ENCODE measurements around the gene DUSP22. TPM values are rescaled to one million over a fixed set of nuclear protein-coding genes. Genes with fewer than 3 reads are reported as not detected.
"Not testable (repeated sequence)": the region's sequence is repeated elsewhere in the genome, so short reads cannot be mapped to it uniquely, and the experiment has no call there.

DUSP22 gene
- total and polyA plus RNA-seq, 4 donors: 23.0 to 65.8 (median 49.3) TPM

- DNase-seq; H3K36me3 ChIP-seq (ENCODE audit: control insufficient read depth in 1 of 2, insufficient read depth in 2 of 2, low read length in 1 of 2); intact Hi-C loops (cut with DNase I); H3K9me3 ChIP-seq (ENCODE audit: control insufficient read depth, low read length); H3K4me3 ChIP-seq (ENCODE audit: low read length in 2 of 2); H3K4me1 ChIP-seq (ENCODE audit: control insufficient read depth in 1 of 2, insufficient read depth in 2 of 2, low read length in 2 of 2); H3K27ac ChIP-seq (ENCODE audit: low read depth in 1 of 2, low read length in 2 of 2); H3K27me3 ChIP-seq (ENCODE audit: control insufficient read depth in 1 of 2, insufficient read depth in 2 of 2, low read length in 1 of 2); ATAC-seq (ENCODE audit: low FRiP score): not testable (repeated sequence)
- WGBS, 2 donors: 83 to 84% methylated on average over 13 of the region's 13 CpGs
Observed at GRCh38 chr6:377641-378020, 85.3 kb downstream of the DUSP22 start.

GRCh38 chr6:378090-378957 lies 86.0 kb downstream of the DUSP22 start:
- 83 to 84% methylated on average over 24 of the region's 24 CpGs for WGBS, 2 donors
- Histone ChIP-seq H3K4me3 (ENCODE audit: low read length in 2 of 2) (no peak overlapping the region), H3K4me1 (ENCODE audit: control insufficient read depth in 1 of 2, insufficient read depth in 2 of 2, low read length in 2 of 2) (no peaks in the 10 kb centered on the region), H3K9me3 (ENCODE audit: control insufficient read depth, low read length) (no peaks in the 10 kb centered on the region), H3K36me3 (ENCODE audit: control insufficient read depth in 1 of 2, insufficient read depth in 2 of 2, low read length in 1 of 2) (no peaks in the 10 kb centered on the region), H3K27ac (ENCODE audit: low read depth in 1 of 2, low read length in 2 of 2) (no peak overlapping the region), H3K27me3 (ENCODE audit: control insufficient read depth in 1 of 2, insufficient read depth in 2 of 2, low read length in 1 of 2) (no peaks in the 10 kb centered on the region)
- DNase-seq (no peak), ATAC-seq (ENCODE audit: low FRiP score) (no peak)
- intact Hi-C loops (cut with DNase I): no loop called here

GRCh38 chr6:378958-379409 lies 86.7 kb downstream of the DUSP22 start:
- Histone ChIP-seq H3K4me3 (ENCODE audit: low read length in 2 of 2) (no peak overlapping the region), H3K9me3 (ENCODE audit: control insufficient read depth, low read length) (no peaks in the 10 kb centered on the region), H3K36me3 (ENCODE audit: control insufficient read depth in 1 of 2, insufficient read depth in 2 of 2, low read length in 1 of 2) (no peaks in the 10 kb centered on the region), H3K27ac (ENCODE audit: low read depth in 1 of 2, low read length in 2 of 2) (no peak overlapping the region), H3K27me3 (ENCODE audit: control insufficient read depth in 1 of 2, insufficient read depth in 2 of 2, low read length in 1 of 2) (no peaks in the 10 kb centered on the region), H3K4me1 (ENCODE audit: control insufficient read depth in 1 of 2, insufficient read depth in 2 of 2, low read length in 2 of 2) (no peaks in the 10 kb centered on the region)
- WGBS, 2 donors: 78 to 81% methylated on average over 11 of the region's 11 CpGs
- DNase-seq (no peak), ATAC-seq (ENCODE audit: low FRiP score) (no peak)
- intact Hi-C loops (cut with DNase I): no loop called here

GRCh38 chr6:379410-380181 lies 87.3 kb downstream of the DUSP22 start:
- no peak overlapping the region for H3K27ac ChIP-seq (ENCODE audit: low read depth in 1 of 2, low read length in 2 of 2)
- no peaks in the 10 kb centered on the region for H3K36me3 ChIP-seq (ENCODE audit: control insufficient read depth in 1 of 2, insufficient read depth in 2 of 2, low read length in 1 of 2)
- H3K4me1 ChIP-seq (ENCODE audit: control insufficient read depth in 1 of 2, insufficient read depth in 2 of 2, low read length in 2 of 2): no peaks in the 10 kb centered on the region
- no peak overlapping the region for H3K4me3 ChIP-seq (ENCODE audit: low read length in 2 of 2)
- no peaks in the 10 kb centered on the region for H3K9me3 ChIP-seq (ENCODE audit: control insufficient read depth, low read length)
- DNase-seq: no peak
- no peaks in the 10 kb centered on the region for H3K27me3 ChIP-seq (ENCODE audit: control insufficient read depth in 1 of 2, insufficient read depth in 2 of 2, low read length in 1 of 2)
- no peak for ATAC-seq (ENCODE audit: low FRiP score)
- 82% methylated on average over 28 of the region's 28 CpGs for WGBS, 2 donors
- intact Hi-C loops (cut with DNase I): no loop called here

- no peak overlapping the region for H3K4me3 ChIP-seq (ENCODE audit: low read length in 2 of 2)
- WGBS, 2 donors: 80 to 84% methylated on average over 26 of the region's 26 CpGs
- H3K9me3 ChIP-seq (ENCODE audit: control insufficient read depth, low read length): no peaks in the 10 kb centered on the region
- no peak overlapping the region for H3K27ac ChIP-seq (ENCODE audit: low read depth in 1 of 2, low read length in 2 of 2)
- no peaks in the 10 kb centered on the region for H3K36me3 ChIP-seq (ENCODE audit: control insufficient read depth in 1 of 2, insufficient read depth in 2 of 2, low read length in 1 of 2)
- DNase-seq: no peak
- H3K4me1 ChIP-seq (ENCODE audit: control insufficient read depth in 1 of 2, insufficient read depth in 2 of 2, low read length in 2 of 2): no peaks in the 10 kb centered on the region
- intact Hi-C loops (cut with DNase I): no loop called here
- no peaks in the 10 kb centered on the region for H3K27me3 ChIP-seq (ENCODE audit: control insufficient read depth in 1 of 2, insufficient read depth in 2 of 2, low read length in 1 of 2)
- ATAC-seq (ENCODE audit: low FRiP score): no peak
Observed at GRCh38 chr6:380234-381218, 88.2 kb downstream of the DUSP22 start.

- DNase-seq (no peak), ATAC-seq (ENCODE audit: low FRiP score) (no peak)
- no peaks in the 10 kb centered on the region for H3K9me3 ChIP-seq (ENCODE audit: control insufficient read depth, low read length)
- intact Hi-C loops (cut with DNase I): no loop called here
- no peaks in the 10 kb centered on the region for H3K4me1 ChIP-seq (ENCODE audit: control insufficient read depth in 1 of 2, insufficient read depth in 2 of 2, low read length in 2 of 2)
- no peak overlapping the region for H3K27ac ChIP-seq (ENCODE audit: low read depth in 1 of 2, low read length in 2 of 2)
- no peaks in the 10 kb centered on the region for H3K27me3 ChIP-seq (ENCODE audit: control insufficient read depth in 1 of 2, insufficient read depth in 2 of 2, low read length in 1 of 2)
- H3K36me3 ChIP-seq (ENCODE audit: control insufficient read depth in 1 of 2, insufficient read depth in 2 of 2, low read length in 1 of 2): no peaks in the 10 kb centered on the region
- 88% methylated on average over 17 of the region's 17 CpGs for WGBS, 2 donors
- no peak overlapping the region for H3K4me3 ChIP-seq (ENCODE audit: low read length in 2 of 2)
Observed at GRCh38 chr6:381742-382461, 89.6 kb downstream of the DUSP22 start.

- H3K4me1 ChIP-seq (ENCODE audit: control insufficient read depth in 1 of 2, insufficient read depth in 2 of 2, low read length in 2 of 2): no peaks in the 10 kb centered on the region
- no peaks in the 10 kb centered on the region for H3K9me3 ChIP-seq (ENCODE audit: control insufficient read depth, low read length)
- intact Hi-C loops (cut with DNase I): no loop called here
- H3K36me3 ChIP-seq (ENCODE audit: control insufficient read depth in 1 of 2, insufficient read depth in 2 of 2, low read length in 1 of 2): no peaks in the 10 kb centered on the region
- no peak overlapping the region for H3K27ac ChIP-seq (ENCODE audit: low read depth in 1 of 2, low read length in 2 of 2)
- DNase-seq (no peak), ATAC-seq (ENCODE audit: low FRiP score) (no peak)
- no peaks in the 10 kb centered on the region for H3K27me3 ChIP-seq (ENCODE audit: control insufficient read depth in 1 of 2, insufficient read depth in 2 of 2, low read length in 1 of 2)
- H3K4me3 ChIP-seq (ENCODE audit: low read length in 2 of 2): no peak overlapping the region
- 77 to 81% methylated on average over 22 of the region's 22 CpGs for WGBS, 2 donors
Observed at GRCh38 chr6:382883-383810, 90.9 kb downstream of the DUSP22 start.
